PC-3 (cell line): ENCODE measurements around the gene WWC1.

Source experiments
- CTCF ChIP-seq: fragments of 300-600 bp; sonication (generic); conservative IDR thresholded peaks from 2 replicates; pipeline ENCODE4 v1.5.1; 2017; ENCODE audit warnings: antibody characterized with exemption, low read depth, mild to moderate bottlenecking, low read length
- EZH2 ChIP-seq: fragments of 300-600 bp; sonication (generic); IDR thresholded peaks from one replicate; pipeline ENCODE4 v1.6.1; 2017; ENCODE audit warnings: antibody characterized with exemption, mild to moderate bottlenecking, low read length; ENCODE audit not compliant: unreplicated experiment
- EZH2phosphoT487 ChIP-seq: fragments of 300-600 bp; sonication (generic); IDR thresholded peaks from 2 replicates; pipeline ENCODE4 v1.6.1; 2018; ENCODE audit warnings: mild to moderate bottlenecking, antibody characterized with exemption, low read length, borderline replicate concordance

- TF ChIP-seq EZH2 = no peak
- TF ChIP-seq CTCF = no peak
- no peak for TF ChIP-seq EZH2phosphoT487
Observed at GRCh38 chr5:168464214-168464613, 172.8 kb downstream of the WWC1 start.
